ENCODE results near the gene FARP1.
"Not testable (repeated sequence)": the region's sequence is repeated elsewhere in the genome, so short reads cannot be mapped to it uniquely, and the experiment has no call there.

FARP1 gene

GRCh38 chr13:98265692-98266551, 123.0 kb downstream of the FARP1 start:
- DNase-seq: no peak

- DNase-seq: no peak
Measured at GRCh38 chr13:98267080-98267912, 124.4 kb downstream of the FARP1 start.

GRCh38 chr13:98269386-98269785, 126.5 kb downstream of the FARP1 start:
- no peak for DNase-seq

GRCh38 chr13:98270819-98271218, 127.9 kb downstream of the FARP1 start:
- DNase-seq: no peak

GRCh38 chr13:98271646-98272045, 128.8 kb downstream of the FARP1 start:
- DNase-seq: not testable (repeated sequence)

GRCh38 chr13:98272549-98272948, 129.7 kb downstream of the FARP1 start:
- no peak for DNase-seq

- DNase-seq: no peak
Measured at GRCh38 chr13:98273067-98273823, 130.4 kb downstream of the FARP1 start.

GRCh38 chr13:98273824-98274742, 131.2 kb downstream of the FARP1 start:
- no peak for DNase-seq

GRCh38 chr13:98274921-98275487, 132.1 kb downstream of the FARP1 start:
- no peak for DNase-seq

- DNase-seq: no peak
Measured at GRCh38 chr13:98275681-98276171, 132.8 kb downstream of the FARP1 start.

GRCh38 chr13:98276486-98276885, 133.6 kb downstream of the FARP1 start:
- DNase-seq: no peak

- no peak for DNase-seq
Measured at GRCh38 chr13:98278068-98278724, 135.3 kb downstream of the FARP1 start.

- DNase-seq: no peak
Measured at GRCh38 chr13:98279473-98280175, 136.7 kb downstream of the FARP1 start.

- DNase-seq: no peak
Measured at GRCh38 chr13:98280176-98280510, 137.2 kb downstream of the FARP1 start.

GRCh38 chr13:98284679-98285078, 141.8 kb downstream of the FARP1 start:
- DNase-seq: no peak

- DNase-seq: no peak
Measured at GRCh38 chr13:98285317-98285716, 142.4 kb downstream of the FARP1 start.

GRCh38 chr13:98285852-98286594, 143.1 kb downstream of the FARP1 start:
- no peak for DNase-seq

GRCh38 chr13:98286799-98287198, 143.9 kb downstream of the FARP1 start:
- no peak for DNase-seq

GRCh38 chr13:98288211-98288610, 145.3 kb downstream of the FARP1 start:
- DNase-seq: no peak

Measured in activated CD4-positive, alpha-beta T cell treated with anti-CD3 and anti-CD28 coated beads, Interleukin-10, Interleukin-2, amounts not matched to agents 100 ng/mL and 50 ng/mL, durations not matched to agents 16 hours and 8 hours (primary cell).